SK-N-SH treated with all-trans-retinoic acid at 6 μM for 48 hours (cell line): ENCODE measurements around the gene CPNE8.

Experiments
- BACH2 ChIP-seq: fragments of 250-450 bp; sonication (Bioruptor Pico); IDR thresholded peaks from 2 replicates; pipeline ENCODE4 v1.9.0; 2021; ENCODE audit warnings: mild to moderate bottlenecking, borderline replicate concordance
- CSDC2 ChIP-seq: fragments of 250-450 bp; sonication (Bioruptor Pico); IDR thresholded peaks from 2 replicates; pipeline ENCODE4 v1.5.0; 2020; ENCODE audit warnings: mild to moderate bottlenecking, moderate library complexity
- CSRNP3 ChIP-seq: fragments of 250-450 bp; sonication (Bioruptor Pico); IDR thresholded peaks from 2 replicates; pipeline ENCODE4 v1.5.1; 2021; ENCODE audit warnings: mild to moderate bottlenecking, moderate library complexity
- ISL1 ChIP-seq: fragments of 250-450 bp; sonication (Bioruptor Pico); IDR thresholded peaks from 2 replicates; pipeline ENCODE4 v2.1.2; 2022; ENCODE audit warnings: mild to moderate bottlenecking, moderate library complexity
- PATZ1 ChIP-seq: fragments of 250-450 bp; sonication (Bioruptor Pico); IDR thresholded peaks from 2 replicates; pipeline ENCODE4 v1.8.0; 2020; ENCODE audit warnings: mild to moderate bottlenecking, moderate library complexity, borderline replicate concordance
- POU6F1 ChIP-seq: fragments of 250-450 bp; sonication (Bioruptor Pico); IDR thresholded peaks from 2 replicates; pipeline ENCODE4 v1.8.0; 2021; ENCODE audit warnings: low read depth, mild to moderate bottlenecking, moderate library complexity, borderline replicate concordance
- PPARA ChIP-seq: fragments of 250-450 bp; sonication (Bioruptor Pico); IDR thresholded peaks from 2 replicates; pipeline ENCODE4 v1.5.0; 2020; ENCODE audit warnings: mild to moderate bottlenecking, borderline replicate concordance
- SNAI2 ChIP-seq: fragments of 250-450 bp; sonication (Bioruptor Pico); IDR thresholded peaks from 2 replicates; pipeline ENCODE4 v1.5.0; 2020; ENCODE audit warnings: mild to moderate bottlenecking, moderate library complexity
- ZFP3 ChIP-seq: fragments of 250-450 bp; sonication (Bioruptor Pico); IDR thresholded peaks from 2 replicates; pipeline ENCODE4 v1.5.0; 2020; ENCODE audit warnings: mild to moderate bottlenecking, moderate library complexity

GRCh38 chr12:38771871-38772270 is 133.5 kb downstream of the CPNE8 start:
- TF ChIP-seq ZFP3 (CRISPR knock-in tag): no peak
- no peak for TF ChIP-seq BACH2 (CRISPR knock-in tag)
- TF ChIP-seq CSRNP3: no peak
- TF ChIP-seq CSDC2 (CRISPR knock-in tag): no peak
- TF ChIP-seq PATZ1: no peak
- no peak for TF ChIP-seq POU6F1 (CRISPR knock-in tag)
- no peak for TF ChIP-seq ISL1 (CRISPR knock-in tag)
- TF ChIP-seq PPARA (CRISPR knock-in tag): no peak
- TF ChIP-seq SNAI2 (CRISPR knock-in tag): no peak
